ENCODE results near the gene ACKR3. TPM values are rescaled to one million over a fixed set of nuclear protein-coding genes. Genes with fewer than 3 reads are reported as not detected.

ACKR3 gene
- total and polyA plus RNA-seq, 2 of the 4 experiments (the other 2 are of a cell fraction) = not detected

- Histone ChIP-seq H3K18ac (ENCODE audit: low read depth, low read length) (no peak overlapping the region), H3K56ac (ENCODE audit: extremely low read depth, insufficient read depth, low read length) (no peak overlapping the region), H3K79me1 (ENCODE audit: low read depth in 1 of 2, low read length in 2 of 2) (no peaks in the 10 kb centered on the region), H2AK5ac (ENCODE audit: low read depth, low read length) (no peak overlapping the region), H3K27ac (ENCODE audit: insufficient read depth, low read length) (no peak overlapping the region), H2AFZ (replicated peaks; ENCODE audit: low read length, poor library complexity) (no peak overlapping the region), H3K4me2 (ENCODE audit: low read depth, low read length) (no peak overlapping the region), H2BK5ac (ENCODE audit: low read depth, low read length, poor library complexity, severe bottlenecking) (no peak overlapping the region), H3K27me3 (ENCODE audit: control insufficient read depth, insufficient read depth, low read length) (peaks cover 2% of the 10 kb centered on the region; the same call in 1 of the 2 replicates), H2AK9ac (replicated peaks; ENCODE audit: low read depth, low read length, poor library complexity) (no peak overlapping the region), H2BK20ac (ENCODE audit: low read depth, low read length) (no peak overlapping the region), H3K9ac (ENCODE audit: low read depth, low read length) (no peak overlapping the region), H2BK120ac (ENCODE audit: low read depth, low read length) (no peak overlapping the region), H3K4ac (ENCODE audit: low read depth, low read length) (no peak overlapping the region), H4K91ac (ENCODE audit: insufficient read depth, low read depth, low read length) (no peak overlapping the region), H3K9me1 (ENCODE audit: insufficient read depth, low read length) (no peaks in the 10 kb centered on the region), H4K20me1 (ENCODE audit: insufficient read depth, low read length) (no peaks in the 10 kb centered on the region), H3K36me3 (ENCODE audit: control insufficient read depth, insufficient read depth, low read length) (no peaks in the 10 kb centered on the region), H4K8ac (ENCODE audit: low read depth in 2 of 2, low read length in 2 of 2) (no peak overlapping the region), H3K4me3 (ENCODE audit: insufficient read depth, low read depth, low read length) (no peak overlapping the region), H3K14ac (replicated peaks; ENCODE audit: low read depth, low read length) (no peak overlapping the region), H4K5ac (ENCODE audit: low read depth, low read length) (no peak overlapping the region), H3K9me3 (ENCODE audit: control insufficient read depth, insufficient read depth, low read length) (peaks cover 2% of the 10 kb centered on the region), H3K23ac (ENCODE audit: low read depth, low read length) (no peak overlapping the region), H3K4me1 (ENCODE audit: control insufficient read depth, insufficient read depth, low read length) (no peaks in the 10 kb centered on the region), H2BK15ac (ENCODE audit: low read depth, low read length) (no peak overlapping the region)
- DNase-seq (no peak), ATAC-seq (ENCODE audit: low read depth) (no peak)
- ChIA-PET POLR2A (ENCODE audit: unreplicated experiment) (no interaction called here), CTCF (no interaction called here)
- intact Hi-C loops (cut with micrococcal nuclease) = no loop called here
- in situ Hi-C loops (cut with MboI; ENCODE audit: low sequenced_read_pairs) = no loop called here
- no CpG with 5 or more reads among the region's 14 CpGs for WGBS, 2 experiments (ENCODE audit: extremely low coverage in 2 of 2, insufficient read length in 1 of 2)
- dilution Hi-C loops (cut with HindIII; ENCODE audit: low sequenced_read_pairs, unreplicated experiment) = no loop called here
- TF ChIP-seq BHLHE40 (IDR thresholded peaks at IDR 0.05; ENCODE audit: low read depth, low read length) (no peak), FOS (IDR thresholded peaks at IDR 0.05; ENCODE audit: low read depth, low read length) (no peak), MAFK (IDR thresholded peaks at IDR 0.05; ENCODE audit: low read depth, low read length) (no peak), MAZ (IDR thresholded peaks at IDR 0.05; ENCODE audit: borderline replicate concordance, low read depth, low read length) (no peak), MXI1 (IDR thresholded peaks at IDR 0.05; ENCODE audit: borderline replicate concordance, low read depth, low read length) (no peak), RAD21 (IDR thresholded peaks at IDR 0.05; ENCODE audit: low read length) (no peak), CHD1 (IDR thresholded peaks at IDR 0.05; ENCODE audit: low read depth, low read length) (no peak), SMC3 (IDR thresholded peaks at IDR 0.05; ENCODE audit: low read depth, low read length) (no peak), ELK1 (IDR thresholded peaks at IDR 0.05; ENCODE audit: borderline replicate concordance, low read depth, low read length) (no peak), CTCF (conservative IDR thresholded peaks at IDR 0.05; ENCODE audit: low read depth, low read length) (no peak), POLR2A (IDR thresholded peaks at IDR 0.05; ENCODE audit: low read depth, low read length) (no peak), CEBPB (IDR thresholded peaks at IDR 0.05; ENCODE audit: low read depth, low read length) (no peak), RCOR1 (IDR thresholded peaks at IDR 0.05; ENCODE audit: insufficient replicate concordance, low read length) (no peak)
- BruUV-seq (replicated peaks) = no TSS peak
These were observed 14.1 kb downstream of the ACKR3 start for GRCh38 chr2:236583621-236584203.
